ENCODE data around the gene DRD2. TPM values are rescaled to one million over a fixed set of nuclear protein-coding genes. Genes with fewer than 3 reads are reported as not detected.

Gene DRD2
- total RNA-seq, 4 donors from 2014 or later: 0.13 to 0.17 TPM; not detected in 2

DNA sequence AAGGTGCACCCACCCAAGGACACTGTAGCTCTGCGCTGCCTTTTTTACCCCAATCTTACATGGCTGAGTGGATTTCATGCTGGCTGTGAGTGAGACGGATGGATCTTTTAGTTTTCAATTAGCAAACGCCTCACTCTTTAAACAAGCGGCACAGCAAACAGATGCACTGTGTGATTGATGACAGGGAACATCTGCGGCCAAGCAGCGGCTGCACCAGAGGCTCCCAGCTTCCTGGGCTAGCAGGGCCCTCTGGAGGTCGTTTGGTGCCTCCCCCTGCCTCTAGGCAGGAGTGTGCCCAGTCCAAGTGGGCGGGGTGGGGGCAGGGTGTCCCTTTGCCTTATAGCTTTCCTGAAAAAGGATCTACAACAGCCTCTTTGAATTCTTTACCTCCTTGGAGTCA lies 2.1 kb upstream of the DRD2 start:
- Histone ChIP-seq H3K27me3 (peaks cover 0 to 93% (median 22%) of the 10 kb centered on the region in 4 donors), H3K27ac (replicated peaks in 1 of 4) (no peak overlapping the region), H3K36me3 (no peaks in the 10 kb centered on the region), H3K4me1 (peaks cover 4 to 21% (median 12%) of the 10 kb centered on the region in 4 donors), H3K4me3 (no peak overlapping the region), H3K9me3 (no peaks in the 10 kb centered on the region)
- intact Hi-C loops (cut with DNase I): no loop called here
- DNase-seq (ENCODE audit: extremely low spot score): no peak
- TF ChIP-seq EP300 (IDR thresholded peaks at IDR 0.05) (no peak), POLR2A (IDR thresholded peaks at IDR 0.05; ENCODE audit: low read depth) (no peak), CTCF (IDR thresholded peaks at IDR 0.05) (no peak), POLR2AphosphoS5 (IDR thresholded peaks at IDR 0.05) (no peak)
- 11% methylated on average over 6 of the region's 8 CpGs for WGBS

- Histone ChIP-seq H3K27me3 (peaks cover 0 to 96% (median 24%) of the 10 kb centered on the region in 4 donors), H3K4me3 (no peak overlapping the region), H3K27ac (replicated peaks in 1 of 4) (no peak overlapping the region), H3K4me1 (peaks cover 4 to 21% (median 12%) of the 10 kb centered on the region in 4 donors), H3K36me3 (no peaks in the 10 kb centered on the region), H3K9me3 (no peaks in the 10 kb centered on the region)
- 70% methylated on average over 3 of the region's 3 CpGs for WGBS
- no peak for TF ChIP-seq CTCF (IDR thresholded peaks at IDR 0.05)
- TF ChIP-seq POLR2AphosphoS5 (IDR thresholded peaks at IDR 0.05): no peak
- TF ChIP-seq EP300 (IDR thresholded peaks at IDR 0.05): no peak
- no peak for TF ChIP-seq POLR2A (IDR thresholded peaks at IDR 0.05; ENCODE audit: low read depth)
- DNase-seq (ENCODE audit: extremely low spot score): no peak
- intact Hi-C loops (cut with DNase I): no loop called here
These were observed 1.4 kb upstream of the DRD2 start for GRCh38 chr11:113476553-113476952.

DNA sequence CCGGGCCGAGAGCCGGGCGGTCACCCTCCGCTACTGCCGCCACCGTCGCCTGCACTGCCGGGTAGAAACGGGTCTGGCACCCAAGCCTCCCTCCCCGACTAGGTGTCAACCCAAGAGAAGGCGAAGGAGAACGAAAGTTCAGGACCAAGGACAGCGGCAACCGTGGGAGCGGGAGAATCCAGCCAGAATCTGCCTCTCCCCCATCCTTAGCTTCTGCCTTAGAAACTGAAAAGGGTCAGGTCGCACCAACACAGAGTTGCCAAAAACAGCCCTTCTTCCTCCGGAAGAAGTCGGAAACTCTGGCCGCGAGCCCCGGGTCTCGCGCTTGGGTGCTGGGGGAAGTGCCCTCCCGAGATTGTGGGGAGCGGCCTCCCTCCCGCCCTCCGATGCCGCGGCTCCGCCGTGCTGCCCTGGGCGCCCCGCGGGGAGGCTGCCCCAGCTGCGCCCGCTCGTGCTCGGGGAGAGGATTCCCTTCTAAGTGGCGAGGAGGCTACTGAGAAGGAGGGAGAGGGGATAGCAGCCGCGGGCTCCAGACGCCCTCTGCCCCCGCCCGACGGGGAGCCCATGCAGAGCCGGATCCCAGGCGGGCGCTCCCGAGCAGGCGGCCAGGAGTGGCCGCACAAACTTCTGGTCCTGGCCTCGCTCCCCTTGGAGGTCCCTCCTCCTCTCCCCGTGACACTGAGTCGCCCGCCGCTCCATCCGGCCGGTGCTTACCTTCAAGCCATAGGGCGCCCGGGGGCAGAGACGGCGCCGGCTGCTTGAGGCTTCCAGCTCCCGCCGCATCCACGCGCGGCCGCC lies 637 bp downstream of the DRD2 start:
- DNase-seq (ENCODE audit: extremely low spot score): no peak

GRCh38 chr11:113473983-113474361 lies 1.2 kb downstream of the DRD2 start:
- DNase-seq (ENCODE audit: extremely low spot score): no peak

More for the DNA sequence above, 637 bp downstream of the DRD2 start:
- intact Hi-C loops (cut with DNase I): no loop called here
- Histone ChIP-seq H3K9me3 (no peaks in the 10 kb centered on the region), H3K4me3 (peak overlapping the region; percentile 17 to 41 (median 27)), H3K27me3 (peaks cover 0 to 100% (median 24%) of the 10 kb centered on the region in 4 donors), H3K4me1 (peaks cover 4 to 21% (median 12%) of the 10 kb centered on the region in 4 donors), H3K27ac (replicated peaks in 1 of 4) (no peak overlapping the region), H3K36me3 (no peaks in the 10 kb centered on the region)
- 3% methylated on average over 21 of the region's 70 CpGs for whole genome bisulfite sequencing
- peak in 1 of 2 donors; percentile 18 for TF ChIP-seq POLR2AphosphoS5 (IDR thresholded peaks at IDR 0.05)
- TF ChIP-seq POLR2A (IDR thresholded peaks at IDR 0.05; ENCODE audit: low read depth): no peak

More at GRCh38 chr11:113473983-113474361, 1.2 kb downstream of the DRD2 start:
- intact Hi-C loops (cut with DNase I): no loop called here
- WGBS: 45% methylated on average over 5 of the region's 9 CpGs
- TF ChIP-seq CTCF (IDR thresholded peaks at IDR 0.05): no peak
- no peak for TF ChIP-seq EP300 (IDR thresholded peaks at IDR 0.05)
- no peak for TF ChIP-seq POLR2AphosphoS5 (IDR thresholded peaks at IDR 0.05)
- no peak for TF ChIP-seq POLR2A (IDR thresholded peaks at IDR 0.05; ENCODE audit: low read depth)
- peaks cover 0 to 100% (median 24%) of the 10 kb centered on the region in 4 donors for H3K27me3 ChIP-seq
- no peak overlapping the region for H3K4me3 ChIP-seq
- H3K27ac ChIP-seq (replicated peaks in 1 of 4): no peak overlapping the region
- H3K4me1 ChIP-seq: peaks cover 4 to 21% (median 12%) of the 10 kb centered on the region in 4 donors
- H3K36me3 ChIP-seq: no peaks in the 10 kb centered on the region
- no peaks in the 10 kb centered on the region for H3K9me3 ChIP-seq

Measured in esophagus muscularis mucosa (tissue), 4 donors.